Heart left ventricle (tissue), 16 donors: ENCODE results near the gene SLC38A10. TPM values are rescaled to one million over a fixed set of nuclear protein-coding genes. Genes with fewer than 3 reads are reported as not detected.

Experiments
- ATAC-seq, 4 donors: fragments of 200-7000 bp; cut with Tn5 transposase; one replicate each; pipeline ENCODE4 v1.9.1; 2020 to 2022; ENCODE audit warnings: moderate library complexity in 4 of 4, mild to moderate bottlenecking in 3 of 4, moderate number of reproducible peaks in 1 of 4
- DNase-seq, 5 donors: peaks; one replicate each; pipeline ENCODE4 v3.0.0-alpha.2; 2020
- H3K27ac ChIP-seq, 12 donors: fragments of 200-600 bp; sonication (generic) in 4 of 12; one replicate each; pipeline versions ENCODE4 v1.5.0 to v1.8.0; 2016 to 2022; ENCODE audit warnings: mild to moderate bottlenecking in 2 of 12
- H3K27me3 ChIP-seq, 9 donors: fragments of 200-600 bp; sonication (generic) in 2 of 9; one replicate each; pipeline versions ENCODE4 v1.5.1 to v1.8.0; 2016 to 2022; ENCODE audit warnings: mild to moderate bottlenecking in 3 of 9
- H3K36me3 ChIP-seq, 9 donors: fragments of 200-600 bp; sonication (generic) in 2 of 9; one replicate each; pipeline versions ENCODE4 v1.5.0 to v1.8.0; 2018 to 2022; ENCODE audit warnings: mild to moderate bottlenecking in 2 of 9
- H3K4me1 ChIP-seq, 12 donors: fragments of 200-600 bp; sonication (generic) in 4 of 12; one replicate each; pipeline versions ENCODE4 v1.5.0 to v1.8.0; 2016 to 2022; ENCODE audit warnings: mild to moderate bottlenecking in 3 of 12
- H3K4me3 ChIP-seq, 12 donors: fragments of 200-600 bp; sonication (generic) in 4 of 12; one replicate each; pipeline versions ENCODE4 v1.5.0 to v1.8.0; 2017 to 2022; ENCODE audit warnings: mild to moderate bottlenecking in 9 of 12, moderate library complexity in 4 of 12
- H3K9me3 ChIP-seq, 12 donors: fragments of 200-600 bp; sonication (generic) in 4 of 12; one replicate each; pipeline versions ENCODE4 v1.5.0 to v1.8.0; 2016 to 2022; ENCODE audit warnings: mild to moderate bottlenecking in 1 of 12
- POLR2A ChIP-seq, 2 donors: fragments of 450-650 bp; IDR thresholded peaks; one replicate each; pipeline ENCODE4 v1.6.1; 2017; ENCODE audit warnings: antibody characterized with exemption in 2 of 2, mild to moderate bottlenecking in 2 of 2, moderate library complexity in 2 of 2
- WGBS, 4 donors: extraction: QIAGEN DNeasy Blood & Tissue Kit in 2 of 4; methylation state at CpG; one replicate each; pipeline versions ENCODE4 v1.1.5 to v1.1.7; 2013 to 2018; 5-methylcytosine and 5-hydroxymethylcytosine counted together
- intact Hi-C, 10 donors: fragments of 100-400 bp; cut with DNase I; formaldehyde crosslinking; loops; one replicate each; pipeline versions ENCODE4 v1.11.1 to v1.14.2; 2022
- polyA plus RNA-seq, 2 donors: library from polyadenylated mRNA; stranded (reverse); fragments of 200-250 nt; gene quantifications; one replicate each; pipeline ENCODE4 v1.2.3, GENCODE V29; 2013
- total RNA-seq, 9 donors: library from RNA; depleted of rRNA in 2 of 9; stranded (reverse); fragments of >200 nt in 2 of 9; fragmentation: NEBNext Ultra II Directional in 3 of 9; extraction: Animal tissue kit (Norgen Biotek cat#: 25700) in 3 of 9; gene quantifications; one replicate each; pipeline versions ENCODE4 v1.1.0 to v1.2.4, GENCODE V29; 2016 to 2023
- TF ChIP-seq, protein P1 (sequence below), 12 donors: fragments of 200-600 bp; sonication (generic) in 4 of 12; IDR thresholded peaks; one replicate each; pipeline versions ENCODE4 v1.5.0 to v1.8.0; 2018 to 2022; ENCODE audit warnings: antibody characterized with exemption in 12 of 12, mild to moderate bottlenecking in 5 of 12
- donor health status: ischemic (EF 13 %, LVEDD 7.1; RV severe dilation, severe dysfunction).
- donor health status: healthy with polysubstance abuse.
- donor health status: DM: no; HTN: yes; CAD: no.
- donor health status: DM: no; HTN: no; CAD: no.
- donor health status: ischemic (EF 25% LVEDD 6.9; RV normal size, moderate dysfunction).
- donor health status: ischemic (EF 25% LVEDD 5.7; RV mildly dilated, moderate dysfunction).
- donor health status: healthy.
- donor health status: DM: yes; HTN: yes; CAD: no.
- donor health status: ischemic (EF 35%, LVEDD 5.7; RV mildly dilated, moderate dysfunction).
- donor health status: nonischemic (EF 11% LVEDD 7.7; RV severe dilation, severe dysfunction).
- donor health status: DM: yes; HTN: yes; CAD: no.
- donor health status: PGD.
- donor health status: ischemic (EF 29% LVEDD 5.4; RV normal size, mild dysfunction).
- donor health status: nonischemic (EF 23%, LVEDD 6.1; RV moderate dilation, normal function).

The SLC38A10 gene
- total and polyA plus RNA-seq, 11 donors, result 27.4 to 67.7 (median 46.7) TPM

DNA sequence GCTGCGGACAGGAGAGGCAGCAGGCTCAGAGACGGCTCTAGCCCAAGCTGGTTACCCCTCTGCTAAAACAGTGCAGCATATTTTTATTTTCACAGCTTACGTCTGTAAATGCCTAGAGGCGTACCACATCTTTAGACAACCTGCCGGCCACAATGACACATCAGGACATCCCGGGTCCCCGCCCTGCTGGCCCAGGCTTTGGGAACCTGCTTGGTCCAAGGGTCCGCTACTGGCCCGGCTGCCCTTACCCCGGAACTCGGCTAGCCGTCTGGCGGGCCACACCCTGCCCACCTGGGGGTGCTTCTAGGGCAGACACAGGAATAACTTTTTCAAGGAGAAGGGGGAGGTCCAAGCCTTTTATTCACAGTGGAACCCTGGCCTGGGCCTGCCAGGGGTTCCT lies 76.6 kb downstream of the SLC38A10 start:
- ATAC-seq (no peak), DNase-seq (no peak)
- Histone ChIP-seq H3K4me1 (peaks cover 6 to 20% (median 15%) of the 10 kb centered on the region in 12 donors), H3K27me3 (no peaks in the 10 kb centered on the region), H3K4me3 (no peak overlapping the region), H3K9me3 (no peaks in the 10 kb centered on the region), H3K27ac (no peak overlapping the region), H3K36me3 (peaks cover 0 to 12% (median 3%) of the 10 kb centered on the region in 9 donors)
- 85 to 93% (median 88%) methylated on average over 12 to 13 of the region's 13 CpGs for whole genome bisulfite sequencing, 4 donors
- no peak for TF ChIP-seq POLR2A (IDR thresholded peaks at IDR 0.05)
- TF ChIP-seq, protein P1, sequence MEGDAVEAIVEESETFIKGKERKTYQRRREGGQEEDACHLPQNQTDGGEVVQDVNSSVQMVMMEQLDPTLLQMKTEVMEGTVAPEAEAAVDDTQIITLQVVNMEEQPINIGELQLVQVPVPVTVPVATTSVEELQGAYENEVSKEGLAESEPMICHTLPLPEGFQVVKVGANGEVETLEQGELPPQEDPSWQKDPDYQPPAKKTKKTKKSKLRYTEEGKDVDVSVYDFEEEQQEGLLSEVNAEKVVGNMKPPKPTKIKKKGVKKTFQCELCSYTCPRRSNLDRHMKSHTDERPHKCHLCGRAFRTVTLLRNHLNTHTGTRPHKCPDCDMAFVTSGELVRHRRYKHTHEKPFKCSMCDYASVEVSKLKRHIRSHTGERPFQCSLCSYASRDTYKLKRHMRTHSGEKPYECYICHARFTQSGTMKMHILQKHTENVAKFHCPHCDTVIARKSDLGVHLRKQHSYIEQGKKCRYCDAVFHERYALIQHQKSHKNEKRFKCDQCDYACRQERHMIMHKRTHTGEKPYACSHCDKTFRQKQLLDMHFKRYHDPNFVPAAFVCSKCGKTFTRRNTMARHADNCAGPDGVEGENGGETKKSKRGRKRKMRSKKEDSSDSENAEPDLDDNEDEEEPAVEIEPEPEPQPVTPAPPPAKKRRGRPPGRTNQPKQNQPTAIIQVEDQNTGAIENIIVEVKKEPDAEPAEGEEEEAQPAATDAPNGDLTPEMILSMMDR (IDR thresholded peaks at IDR 0.05), result no peak
- intact Hi-C loops, result no loop called here

DNA sequence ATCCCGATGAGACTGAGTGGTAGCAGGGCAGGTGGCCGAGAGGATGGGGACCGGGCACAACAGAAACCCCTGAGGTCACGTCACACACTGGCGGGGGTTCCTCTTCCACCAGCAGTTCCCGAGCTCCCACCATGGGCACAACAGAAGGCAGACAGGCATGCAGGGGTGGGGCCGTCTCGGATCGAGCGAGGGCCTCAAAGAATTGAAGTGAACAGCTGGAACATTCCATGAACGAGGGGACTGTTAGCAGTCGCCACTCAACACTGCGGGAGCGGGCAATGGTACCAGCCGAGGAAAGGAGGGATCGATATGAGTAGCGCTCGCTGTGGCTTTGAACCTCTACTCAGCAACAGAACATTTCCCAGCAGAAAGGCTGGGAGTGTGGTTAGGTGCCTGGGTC lies 77.6 kb downstream of the SLC38A10 start:
- WGBS, 4 donors, result 89 to 98% (median 91%) methylated on average over 18 of the region's 18 CpGs

DNA sequence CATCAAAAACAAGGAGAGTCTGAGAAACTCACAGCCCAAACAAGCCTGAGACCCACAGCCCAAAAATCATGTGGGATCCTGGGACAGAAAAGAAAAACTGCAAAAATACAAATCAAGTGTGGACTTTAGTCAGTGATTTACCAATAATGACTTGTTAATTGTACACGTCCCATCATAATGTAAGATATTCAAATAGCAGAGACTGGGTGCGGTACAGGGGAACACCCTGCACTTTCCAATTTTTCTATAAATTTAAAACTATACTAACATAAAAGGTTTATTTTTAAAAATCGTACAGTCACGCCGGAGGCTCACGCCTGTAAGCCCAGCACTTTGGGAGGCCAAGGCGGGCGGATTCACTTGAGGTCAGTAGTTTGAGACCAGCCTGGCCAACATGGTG lies 81.1 kb downstream of the SLC38A10 start:
- no peaks in the 10 kb centered on the region for H3K9me3 ChIP-seq
- H3K4me1 ChIP-seq, result peaks cover 0 to 9% (median 0%) of the 10 kb centered on the region in 12 donors
- H3K27ac ChIP-seq, result no peak overlapping the region
- WGBS, 4 donors, result 95 to 97% (median 97%) methylated on average over 8 of the region's 8 CpGs
- DNase-seq, result no peak
- no peak for ATAC-seq
- intact Hi-C loops, result no loop called here
- no peak overlapping the region for H3K4me3 ChIP-seq
- TF ChIP-seq, protein P1 (IDR thresholded peaks at IDR 0.05), result no peak
- no peak for TF ChIP-seq POLR2A (IDR thresholded peaks at IDR 0.05)
- peaks cover 0 to 5% (median 0%) of the 10 kb centered on the region in 9 donors for H3K36me3 ChIP-seq
- H3K27me3 ChIP-seq, result no peaks in the 10 kb centered on the region

More for the DNA sequence above, 77.6 kb downstream of the SLC38A10 start:
- ATAC-seq (no peak), DNase-seq (no peak)
- peaks cover 0 to 12% (median 3%) of the 10 kb centered on the region in 9 donors for H3K36me3 ChIP-seq
- no peaks in the 10 kb centered on the region for H3K27me3 ChIP-seq
- TF ChIP-seq, protein P1 (IDR thresholded peaks at IDR 0.05), result no peak
- TF ChIP-seq POLR2A (IDR thresholded peaks at IDR 0.05), result no peak
- no peak overlapping the region for H3K27ac ChIP-seq
- intact Hi-C loops, result no loop called here
- no peaks in the 10 kb centered on the region for H3K9me3 ChIP-seq
- peaks cover 6 to 15% (median 11%) of the 10 kb centered on the region in 12 donors for H3K4me1 ChIP-seq
- H3K4me3 ChIP-seq, result no peak overlapping the region

DNA sequence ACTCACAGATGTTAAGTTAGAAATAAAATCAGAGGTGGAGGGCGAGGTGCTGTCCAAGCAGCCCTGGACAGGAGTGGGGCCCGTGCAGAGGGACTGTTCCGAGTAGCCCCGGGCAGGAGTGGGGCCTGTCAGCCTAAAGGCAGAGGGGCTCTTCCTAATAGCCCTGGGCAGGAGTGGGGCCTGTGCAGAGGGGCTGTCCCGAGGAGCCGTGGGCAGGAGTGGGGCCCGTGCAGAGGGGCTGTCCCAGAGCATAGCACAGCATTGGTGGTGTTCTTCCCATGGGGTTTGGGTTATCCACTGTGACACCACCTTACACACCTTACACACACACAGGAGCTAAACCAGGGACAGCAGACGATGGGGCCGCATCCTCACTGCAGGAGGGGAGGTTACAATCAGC lies 82.7 kb downstream of the SLC38A10 start:
- intact Hi-C loops, result no loop called here
- peaks cover 0 to 6% (median 0%) of the 10 kb centered on the region in 9 donors for H3K36me3 ChIP-seq
- no peaks in the 10 kb centered on the region for H3K9me3 ChIP-seq
- no peak overlapping the region for H3K4me3 ChIP-seq
- ATAC-seq, result no peak
- WGBS, 4 donors, result 87 to 96% (median 93%) methylated on average over 9 of the region's 9 CpGs
- no peak overlapping the region for H3K27ac ChIP-seq
- peaks cover 0 to 9% (median 0%) of the 10 kb centered on the region in 12 donors for H3K4me1 ChIP-seq
- DNase-seq, result no peak
- TF ChIP-seq POLR2A (IDR thresholded peaks at IDR 0.05), result no peak
- TF ChIP-seq, protein P1 (IDR thresholded peaks at IDR 0.05), result no peak
- no peaks in the 10 kb centered on the region for H3K27me3 ChIP-seq
